ENCODE data around the gene TENT4A. TPM values are rescaled to one million over a fixed set of nuclear protein-coding genes. Genes with fewer than 3 reads are reported as not detected.

The TENT4A gene
- total RNA-seq, 6 experiments from 2014 or later, result 8.5 to 23.1 (median 13.2) TPM

DNA sequence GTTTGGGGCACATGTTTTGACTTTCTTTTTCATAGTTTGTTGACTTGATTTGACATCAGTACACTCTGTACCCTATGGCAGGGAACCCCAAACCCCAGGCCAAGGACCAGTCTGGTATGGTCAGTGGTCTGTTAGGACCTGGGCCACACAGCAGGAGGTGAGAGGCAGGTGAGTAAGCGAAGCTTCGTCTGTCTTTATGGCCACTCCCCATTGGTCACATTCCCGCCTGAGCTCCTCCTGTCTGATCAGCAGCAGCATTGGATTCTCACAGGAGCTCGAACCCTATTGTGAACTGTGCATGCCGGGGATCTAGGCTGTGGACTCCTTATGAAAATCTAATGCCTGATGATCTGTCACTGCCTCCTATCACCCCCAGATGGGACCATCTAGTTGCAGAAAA is 88.0 kb downstream of the TENT4A start:
- WGBS (ENCODE audit: insufficient coverage, low coverage, low lambda C conversion rate, missing lambda C conversion rate), result 88% methylated on average over 3 of the region's 5 CpGs
- intact Hi-C loops (cut with DNase I), result no loop called here

DNA sequence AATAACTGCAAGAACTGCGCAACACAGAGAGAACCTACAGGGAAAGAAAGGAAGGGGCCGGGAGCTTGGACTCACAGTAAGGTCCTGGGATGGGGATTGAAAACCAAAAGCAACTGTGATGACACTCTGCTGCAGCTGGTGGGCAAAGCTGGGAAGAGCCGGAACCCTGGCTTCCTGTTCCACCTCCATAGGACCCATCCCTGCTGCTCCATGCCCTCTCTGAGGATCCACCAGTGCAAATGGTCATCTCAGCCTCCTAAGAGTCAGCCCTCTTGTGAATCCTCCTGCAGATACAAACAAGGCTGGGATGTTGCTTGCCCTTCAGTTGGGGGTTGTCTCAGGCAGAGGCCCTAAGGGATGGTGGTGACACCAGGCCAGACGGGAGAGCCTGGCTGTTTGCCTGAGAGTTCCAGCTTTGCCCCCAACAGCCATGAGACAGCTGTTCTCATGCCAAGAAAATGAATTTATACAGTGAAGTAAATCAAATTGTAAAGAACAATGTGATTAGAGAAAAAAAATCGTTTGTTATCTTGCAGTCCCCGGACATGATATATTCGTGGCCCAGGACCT is 90.8 kb downstream of the TENT4A start:
- DNase-seq (no peak), ATAC-seq (no peak)
- Histone ChIP-seq H3K36me3 (no peaks in the 10 kb centered on the region), H3K27ac (no peak overlapping the region), H3K4me3 (no peak overlapping the region), H3K4me1 (no peaks in the 10 kb centered on the region), H3K27me3 (no peaks in the 10 kb centered on the region), H3K9me3 (no peaks in the 10 kb centered on the region)
- 45% methylated on average over 4 of the region's 7 CpGs for WGBS (ENCODE audit: insufficient coverage, low coverage, low lambda C conversion rate, missing lambda C conversion rate)
- TF ChIP-seq, protein P1, sequence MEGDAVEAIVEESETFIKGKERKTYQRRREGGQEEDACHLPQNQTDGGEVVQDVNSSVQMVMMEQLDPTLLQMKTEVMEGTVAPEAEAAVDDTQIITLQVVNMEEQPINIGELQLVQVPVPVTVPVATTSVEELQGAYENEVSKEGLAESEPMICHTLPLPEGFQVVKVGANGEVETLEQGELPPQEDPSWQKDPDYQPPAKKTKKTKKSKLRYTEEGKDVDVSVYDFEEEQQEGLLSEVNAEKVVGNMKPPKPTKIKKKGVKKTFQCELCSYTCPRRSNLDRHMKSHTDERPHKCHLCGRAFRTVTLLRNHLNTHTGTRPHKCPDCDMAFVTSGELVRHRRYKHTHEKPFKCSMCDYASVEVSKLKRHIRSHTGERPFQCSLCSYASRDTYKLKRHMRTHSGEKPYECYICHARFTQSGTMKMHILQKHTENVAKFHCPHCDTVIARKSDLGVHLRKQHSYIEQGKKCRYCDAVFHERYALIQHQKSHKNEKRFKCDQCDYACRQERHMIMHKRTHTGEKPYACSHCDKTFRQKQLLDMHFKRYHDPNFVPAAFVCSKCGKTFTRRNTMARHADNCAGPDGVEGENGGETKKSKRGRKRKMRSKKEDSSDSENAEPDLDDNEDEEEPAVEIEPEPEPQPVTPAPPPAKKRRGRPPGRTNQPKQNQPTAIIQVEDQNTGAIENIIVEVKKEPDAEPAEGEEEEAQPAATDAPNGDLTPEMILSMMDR (IDR thresholded peaks at IDR 0.05), result no peak
- no peak for TF ChIP-seq POLR2A (IDR thresholded peaks at IDR 0.05)
- intact Hi-C loops (cut with DNase I), result no loop called here

More for the DNA sequence above, 88.0 kb downstream of the TENT4A start:
- Histone ChIP-seq H3K4me1 (no peaks in the 10 kb centered on the region), H3K27ac (no peak overlapping the region), H3K27me3 (no peaks in the 10 kb centered on the region), H3K4me3 (no peak overlapping the region), H3K36me3 (no peaks in the 10 kb centered on the region), H3K9me3 (no peaks in the 10 kb centered on the region)
- ATAC-seq (no peak), DNase-seq (no peak)
- TF ChIP-seq POLR2A (IDR thresholded peaks at IDR 0.05), result no peak
- TF ChIP-seq, protein P1 (IDR thresholded peaks at IDR 0.05), result no peak

DNA sequence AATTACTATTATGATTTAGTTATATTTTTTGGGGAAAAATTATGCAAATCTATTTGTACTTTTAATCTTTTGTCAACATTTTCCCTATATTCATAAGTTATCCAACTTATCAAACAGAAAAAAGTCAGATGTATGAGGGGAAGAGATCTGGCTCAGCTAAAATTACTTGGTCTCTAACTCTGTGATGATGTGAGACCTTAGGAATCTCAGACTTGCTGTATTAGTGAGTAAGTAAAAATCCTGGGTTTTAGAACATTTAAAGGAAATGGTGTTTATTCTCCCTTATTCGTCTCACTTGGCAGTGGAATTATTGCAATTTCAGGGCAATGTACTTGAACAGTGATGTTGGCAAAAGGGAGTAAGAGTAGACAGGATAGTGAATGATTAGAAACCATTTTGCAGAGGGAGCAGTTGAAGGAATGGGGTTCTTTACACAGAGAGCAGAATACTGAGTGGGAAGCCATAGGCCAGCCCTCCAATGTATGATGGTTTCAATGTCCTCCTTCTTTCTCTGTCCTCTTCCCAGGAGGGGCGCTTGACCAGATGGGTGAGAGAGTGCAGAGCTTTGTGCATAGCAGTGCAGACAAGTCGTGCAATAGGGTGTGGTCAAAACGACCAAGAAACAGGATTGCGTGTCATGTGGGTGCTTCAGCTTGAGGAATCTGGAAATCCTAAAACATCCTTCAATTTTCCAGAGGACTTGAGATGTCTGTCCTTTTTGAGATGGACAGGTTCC is 91.7 kb downstream of the TENT4A start:
- Histone ChIP-seq H3K27me3 (no peaks in the 10 kb centered on the region), H3K4me3 (no peak overlapping the region), H3K27ac (no peak overlapping the region), H3K36me3 (no peaks in the 10 kb centered on the region), H3K9me3 (no peaks in the 10 kb centered on the region), H3K4me1 (no peaks in the 10 kb centered on the region)
- no peak for DNase-seq
- WGBS (ENCODE audit: insufficient coverage, low coverage, low lambda C conversion rate, missing lambda C conversion rate), result 69% methylated on average over 4 of the region's 5 CpGs
- TF ChIP-seq, protein P1 (IDR thresholded peaks at IDR 0.05), result no peak
- TF ChIP-seq POLR2A (IDR thresholded peaks at IDR 0.05), result no peak
- ATAC-seq, result no peak
- intact Hi-C loops (cut with DNase I), result no loop called here

DNA sequence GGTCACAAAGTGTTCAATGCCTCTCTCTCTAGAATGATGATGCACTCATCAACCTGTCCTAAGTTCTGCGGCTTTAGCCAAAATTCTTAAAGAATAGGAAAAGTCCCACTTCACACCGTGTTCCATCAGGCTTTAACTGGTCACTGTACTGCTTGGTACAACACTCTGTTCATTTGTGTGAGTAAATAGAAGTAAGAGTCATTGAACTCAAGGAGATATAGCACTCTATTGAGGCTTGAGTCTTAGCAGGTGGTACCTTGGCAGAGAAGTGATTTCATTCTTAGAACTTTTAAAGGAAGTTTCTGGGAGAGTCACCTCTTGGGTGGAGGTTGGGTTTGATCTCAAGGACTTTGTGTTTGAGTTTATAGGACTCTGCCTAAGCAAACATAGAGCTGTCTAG is 92.6 kb downstream of the TENT4A start:
- ATAC-seq (no peak), DNase-seq (no peak)
- no peaks in the 10 kb centered on the region for H3K36me3 ChIP-seq
- TF ChIP-seq POLR2A (IDR thresholded peaks at IDR 0.05), result no peak
- TF ChIP-seq, protein P1 (IDR thresholded peaks at IDR 0.05), result no peak
- H3K9me3 ChIP-seq, result no peaks in the 10 kb centered on the region
- H3K27ac ChIP-seq, result no peak overlapping the region
- no peaks in the 10 kb centered on the region for H3K4me1 ChIP-seq
- no peak overlapping the region for H3K4me3 ChIP-seq
- WGBS (ENCODE audit: insufficient coverage, low coverage, low lambda C conversion rate, missing lambda C conversion rate), result 88% methylated on average over 2 of the region's 2 CpGs
- H3K27me3 ChIP-seq, result no peaks in the 10 kb centered on the region
- intact Hi-C loops (cut with DNase I), result no loop called here

Other genes with a start within 250 kb of the TENT4A start
- gene NSUN2, start 80.4 kb upstream of the TENT4A start, total RNA-seq, result 10 to 100 TPM; 24.6 to 42.5 (median 29.1) TPM
- 10 to 100 TPM; 13.5 to 87.6 (median 52.2) TPM for gene SRD5A1, start 80.0 kb upstream of the TENT4A start, total RNA-seq

Measured in right lobe of liver (tissue), 6 donors.